CD4-positive, alpha-beta T cell treated with Interleukin-21 for 1 hour (primary cell): ENCODE results near the gene OR51S1.
"Not testable (repeated sequence)": the region's sequence is repeated elsewhere in the genome, so short reads cannot be mapped to it uniquely, and the experiment has no call there.

Experiments
- DNase-seq: peaks from one replicate; pipeline ENCODE4 v3.0.0-alpha.2; 2020

Gene OR51S1

DNA sequence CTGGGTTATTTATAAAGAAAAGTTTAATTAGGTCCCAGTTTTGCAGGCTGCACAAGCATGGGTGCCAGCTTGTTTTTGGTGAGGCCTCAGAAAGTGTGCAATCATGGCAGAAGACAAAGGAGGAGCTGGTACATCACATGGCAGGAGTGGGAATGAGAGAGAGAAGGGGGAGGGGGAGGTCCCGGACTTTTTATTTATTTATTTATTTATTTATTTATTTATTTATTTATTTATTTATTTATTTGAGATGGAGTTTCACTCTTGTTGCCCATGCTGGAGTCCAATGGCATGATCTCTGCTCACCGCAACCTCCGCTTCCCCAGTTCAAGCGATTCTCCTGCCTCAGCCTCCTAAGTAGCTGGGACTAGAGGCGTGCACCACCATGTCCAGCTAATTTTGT is 47.7 kb downstream of the OR51S1 start:
- DNase-seq = not testable (repeated sequence)

- DNase-seq = no peak
Observed at GRCh38 chr11:4798427-4799183, 50.4 kb downstream of the OR51S1 start.
